Neural cell (in vitro differentiated cells): ENCODE results near the gene ASIC3. TPM values are rescaled to one million over a fixed set of nuclear protein-coding genes. Genes with fewer than 3 reads are reported as not detected.

ENCODE experiments used
- H2AFZ ChIP-seq: fragments of 200-600, 300-800 bp; sonication (generic), shearing (Covaris generic); 2 replicates; pipeline ENCODE4 v1.6.0; 2014; ENCODE audit warnings: low read depth, mild to moderate bottlenecking, antibody characterized with exemption, low read length, moderate library complexity
- H3F3A ChIP-seq: fragments of 200-600 bp; shearing (Covaris generic); 2 replicates; pipeline ENCODE4 v1.6.1; 2016; ENCODE audit warnings: mild to moderate bottlenecking, moderate library complexity, mixed read lengths, antibody characterized with exemption, low read length; ENCODE audit not compliant: insufficient read depth, poor library complexity, severe bottlenecking
- H3K27ac ChIP-seq: fragments of 200-600, 300-800 bp; sonication (generic), shearing (Covaris generic); 2 replicates; pipeline ENCODE4 v1.5.1; 2014; ENCODE audit warnings: mild to moderate bottlenecking, low read length, moderate library complexity
- H3K27me3 ChIP-seq: fragments of 300-800, 200-600 bp; sonication (generic), shearing (Covaris generic); 2 replicates; pipeline ENCODE4 v1.6.0; 2014; ENCODE audit warnings: mild to moderate bottlenecking, low read depth, low read length, moderate library complexity; ENCODE audit not compliant: insufficient read depth
- H3K36me3 ChIP-seq: fragments of 300-800, 200-600 bp; sonication (generic), shearing (Covaris generic); 2 replicates; pipeline ENCODE4 v1.5.1; 2014; ENCODE audit warnings: mild to moderate bottlenecking, antibody characterized with exemption, low read length, moderate library complexity; ENCODE audit not compliant: insufficient read depth
- H3K4me2 ChIP-seq: fragments of 300-800, 200-600 bp; sonication (generic), shearing (Covaris generic); 2 replicates; pipeline ENCODE4 v1.6.0; 2014; ENCODE audit warnings: mild to moderate bottlenecking, low read length
- H3K4me3 ChIP-seq: fragments of 300-800, 200-600 bp; sonication (generic), shearing (Covaris generic); 2 replicates; pipeline ENCODE4 v1.5.1; 2014; ENCODE audit warnings: mild to moderate bottlenecking, low read length, moderate library complexity
- H3K79me2 ChIP-seq: fragments of 200-600 bp; shearing (Covaris generic); replicated peaks from 2 replicates; pipeline ENCODE4 v1.6.0; 2014; ENCODE audit warnings: mild to moderate bottlenecking, low read length, moderate library complexity; ENCODE audit not compliant: insufficient read depth
- H3K9ac ChIP-seq: fragments of 300-800, 200-600 bp; sonication (generic), shearing (Covaris generic); 2 replicates; pipeline ENCODE4 v1.6.1; 2016; ENCODE audit warnings: mild to moderate bottlenecking, low read length, mixed read lengths
- H3K9me2 ChIP-seq: fragments of 200-600 bp; shearing (Covaris generic); 2 replicates; pipeline ENCODE4 v1.6.1; 2016; ENCODE audit warnings: mild to moderate bottlenecking, low read length, mixed read lengths; ENCODE audit not compliant: insufficient read depth
- H3K9me3 ChIP-seq: fragments of 200-600, 300-800 bp; sonication (generic), shearing (Covaris generic); 2 replicates; pipeline ENCODE4 v1.6.1; 2016; ENCODE audit warnings: mild to moderate bottlenecking, mixed run types, low read length, moderate library complexity, mixed read lengths
- H4K20me1 ChIP-seq: fragments of 200-600 bp; shearing (Covaris generic); 2 replicates; pipeline ENCODE4 v1.6.1; 2016; ENCODE audit warnings: mild to moderate bottlenecking, mixed run types; ENCODE audit not compliant: insufficient read depth
- EP300 ChIP-seq: fragments of 450-650 bp; conservative IDR thresholded peaks from 2 replicates; pipeline ENCODE4 v1.6.1; 2014; ENCODE audit warnings: antibody characterized with exemption, mild to moderate bottlenecking, moderate library complexity; ENCODE audit not compliant: poor library complexity, severe bottlenecking
- EZH2 ChIP-seq: fragments of 200-600, 300-800 bp; shearing (Covaris generic), sonication (generic); IDR thresholded peaks from 2 replicates; pipeline ENCODE4 v1.6.1; 2014; ENCODE audit warnings: antibody characterized with exemption, low read length, borderline replicate concordance, mild to moderate bottlenecking; ENCODE audit not compliant: insufficient read depth, poor library complexity, severe bottlenecking
- MXI1 ChIP-seq: fragments of 450-650 bp; conservative IDR thresholded peaks from 2 replicates; pipeline ENCODE4 v1.6.1; 2014; ENCODE audit warnings: antibody characterized with exemption, mild to moderate bottlenecking; ENCODE audit not compliant: poor library complexity, severe bottlenecking
- POLR2AphosphoS5 ChIP-seq: IDR thresholded peaks from 2 replicates; pipeline ENCODE4 v1.6.1; 2012
- RAD21 ChIP-seq: fragments of 450-650 bp; conservative IDR thresholded peaks from 2 replicates; pipeline ENCODE4 v1.6.1; 2014; ENCODE audit warnings: antibody characterized with exemption, mild to moderate bottlenecking, moderate library complexity
- REST ChIP-seq: IDR thresholded peaks from 2 replicates; pipeline ENCODE4 v1.6.1; 2012; ENCODE audit warnings: borderline replicate concordance
- SMC3 ChIP-seq: fragments of 450-650 bp; conservative IDR thresholded peaks from 2 replicates; pipeline ENCODE4 v1.6.1; 2014; ENCODE audit warnings: antibody characterized with exemption, mild to moderate bottlenecking, moderate library complexity; ENCODE audit not compliant: poor library complexity
- TAF1 ChIP-seq: IDR thresholded peaks from 2 replicates; pipeline ENCODE4 v1.6.1; 2012; ENCODE audit warnings: low read depth
- polyA plus RNA-seq: library from polyadenylated mRNA; depleted of rRNA; stranded (reverse); fragments of >200 nt; gene quantifications from 2 replicates; pipeline ENCODE4 v1.2.3, GENCODE V29; 2014
- TF ChIP-seq, protein P1 (sequence below): fragments of 450-650 bp; IDR thresholded peaks from 2 replicates; pipeline ENCODE4 v1.5.1; 2014; ENCODE audit warnings: antibody characterized with exemption, mild to moderate bottlenecking, moderate library complexity; ENCODE audit not compliant: poor library complexity, severe bottlenecking

Gene ASIC3
- polyA plus RNA-seq, 1 donor from 2014 or later = 3.3 TPM

DNA sequence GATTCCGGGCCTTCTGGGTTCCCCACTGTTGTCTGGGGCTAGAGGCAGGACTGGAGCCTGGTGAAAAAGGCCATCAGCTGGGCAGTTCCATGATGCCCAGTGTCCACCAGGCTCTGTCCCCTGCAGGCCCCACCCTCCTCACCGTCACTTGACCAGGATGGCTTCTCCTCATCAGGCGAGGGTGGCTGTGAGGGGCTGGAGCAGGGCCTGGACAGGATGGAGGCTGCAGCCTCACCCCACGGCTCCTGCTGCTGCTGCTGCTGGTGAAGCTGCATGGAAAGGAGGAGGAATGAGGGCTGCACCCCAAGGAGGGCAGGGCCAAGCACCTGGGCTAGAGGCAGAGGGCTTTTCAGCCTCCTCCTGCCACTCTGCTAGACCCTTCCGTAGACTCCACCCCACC lies 32.4 kb upstream of the ASIC3 start:
- no peak overlapping the region for H3K4me3 ChIP-seq
- TF ChIP-seq, protein P1, sequence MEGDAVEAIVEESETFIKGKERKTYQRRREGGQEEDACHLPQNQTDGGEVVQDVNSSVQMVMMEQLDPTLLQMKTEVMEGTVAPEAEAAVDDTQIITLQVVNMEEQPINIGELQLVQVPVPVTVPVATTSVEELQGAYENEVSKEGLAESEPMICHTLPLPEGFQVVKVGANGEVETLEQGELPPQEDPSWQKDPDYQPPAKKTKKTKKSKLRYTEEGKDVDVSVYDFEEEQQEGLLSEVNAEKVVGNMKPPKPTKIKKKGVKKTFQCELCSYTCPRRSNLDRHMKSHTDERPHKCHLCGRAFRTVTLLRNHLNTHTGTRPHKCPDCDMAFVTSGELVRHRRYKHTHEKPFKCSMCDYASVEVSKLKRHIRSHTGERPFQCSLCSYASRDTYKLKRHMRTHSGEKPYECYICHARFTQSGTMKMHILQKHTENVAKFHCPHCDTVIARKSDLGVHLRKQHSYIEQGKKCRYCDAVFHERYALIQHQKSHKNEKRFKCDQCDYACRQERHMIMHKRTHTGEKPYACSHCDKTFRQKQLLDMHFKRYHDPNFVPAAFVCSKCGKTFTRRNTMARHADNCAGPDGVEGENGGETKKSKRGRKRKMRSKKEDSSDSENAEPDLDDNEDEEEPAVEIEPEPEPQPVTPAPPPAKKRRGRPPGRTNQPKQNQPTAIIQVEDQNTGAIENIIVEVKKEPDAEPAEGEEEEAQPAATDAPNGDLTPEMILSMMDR = no peak
- TF ChIP-seq MXI1 (no peak), SMC3 (no peak)
- peaks cover 25% of the 10 kb centered on the region for H3K27me3 ChIP-seq
- no peaks in the 10 kb centered on the region for H3F3A ChIP-seq
- no peak overlapping the region for H3K27ac ChIP-seq
- no peaks in the 10 kb centered on the region for H3K79me2 ChIP-seq
- no peaks in the 10 kb centered on the region for H3K9me3 ChIP-seq
- H3K9ac ChIP-seq = no peak overlapping the region
- H3K9me2 ChIP-seq = no peaks in the 10 kb centered on the region
- no peaks in the 10 kb centered on the region for H3K36me3 ChIP-seq
- no peaks in the 10 kb centered on the region for H4K20me1 ChIP-seq
- no peak overlapping the region for H2AFZ ChIP-seq
- H3K4me2 ChIP-seq = no peak overlapping the region

GRCh38 chr7:151016505-151016904 lies 31.8 kb upstream of the ASIC3 start:
- Histone ChIP-seq H3K4me3 (no peak overlapping the region), H3K9me2 (no peaks in the 10 kb centered on the region), H3K27me3 (peaks cover 25% of the 10 kb centered on the region), H3K4me2 (no peak overlapping the region), H3K9me3 (no peaks in the 10 kb centered on the region), H3F3A (no peaks in the 10 kb centered on the region), H3K9ac (no peak overlapping the region), H4K20me1 (no peaks in the 10 kb centered on the region), H3K36me3 (no peaks in the 10 kb centered on the region), H3K27ac (no peak overlapping the region), H3K79me2 (no peaks in the 10 kb centered on the region), H2AFZ (no peak overlapping the region)
- TF ChIP-seq REST (no peak), RAD21 (no peak), TAF1 (no peak), MXI1 (no peak), EP300 (no peak), SMC3 (no peak), EZH2 (no peak), POLR2AphosphoS5 (no peak)
- TF ChIP-seq, protein P1 = no peak
